Breast epithelium (tissue), 3 donors: ENCODE results near the gene CDC45.

Source experiments
- CTCF ChIP-seq, 3 donors: fragments of 450-650 bp; IDR thresholded peaks; one replicate each; pipeline ENCODE4 v1.5.1; 2016 to 2017; ENCODE audit warnings: antibody characterized with exemption in 3 of 3, mild to moderate bottlenecking in 3 of 3, moderate library complexity in 3 of 3
- POLR2A ChIP-seq: fragments of 450-650 bp; IDR thresholded peaks from one replicate; pipeline ENCODE4 v1.6.1; 2016; ENCODE audit warnings: antibody characterized with exemption, mild to moderate bottlenecking, moderate library complexity
- POLR2AphosphoS5 ChIP-seq, 3 donors: sonication (generic); formaldehyde crosslinking; IDR thresholded peaks; one replicate each; pipeline ENCODE4 v1.6.1; 2017; ENCODE audit warnings: antibody characterized with exemption in 3 of 3

DNA sequence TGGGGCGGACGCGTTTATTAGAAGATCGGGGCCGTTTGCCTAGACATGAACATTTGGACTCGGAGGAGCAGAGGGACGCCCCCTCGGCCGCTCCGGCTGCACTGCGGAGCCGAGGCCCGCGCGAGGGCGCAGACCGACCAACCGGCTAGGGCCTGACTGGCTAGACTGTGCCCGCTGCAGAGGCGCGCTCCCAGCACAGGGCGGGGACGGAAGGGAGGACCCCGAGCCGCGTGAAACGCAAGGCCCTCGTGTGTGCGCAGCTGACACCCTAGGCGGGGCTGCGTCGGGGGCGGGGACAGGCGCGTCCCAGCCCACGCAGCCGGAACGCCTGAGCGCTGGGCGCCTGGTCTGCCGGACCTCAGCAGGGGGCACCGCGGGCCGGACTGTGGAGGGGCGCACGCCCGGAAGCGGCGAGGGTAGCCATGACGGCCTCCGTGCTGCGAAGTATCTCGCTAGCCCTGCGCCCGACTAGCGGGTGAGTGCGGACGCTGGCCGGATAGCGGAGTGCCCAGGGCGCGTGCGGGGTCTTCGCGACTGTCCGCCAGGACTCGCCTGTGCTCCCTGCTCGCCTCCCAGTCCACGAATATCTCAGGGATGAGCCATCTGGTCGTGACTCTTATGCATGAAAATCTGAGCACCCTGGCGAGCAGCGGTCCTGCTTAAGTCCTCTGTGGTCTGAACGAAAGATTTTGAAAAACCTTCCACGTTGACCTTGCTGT is 47.4 kb upstream of the CDC45 start, which contains the start of gene MRPL40:
- no peak for TF ChIP-seq CTCF (IDR thresholded peaks at IDR 0.05)
- TF ChIP-seq POLR2AphosphoS5 (IDR thresholded peaks at IDR 0.05) = peak; percentile 86 to 97 (median 95)
- TF ChIP-seq POLR2A = peak; percentile 81
